Activated CD4-positive, alpha-beta T cell treated with anti-CD3 and anti-CD28 coated beads, Interleukin-2, amount 10 ng/mL, durations not matched to agents 24 days and 14 days (primary cell): ENCODE measurements around the gene LRRIQ1. TPM values are rescaled to one million over a fixed set of nuclear protein-coding genes. Genes with fewer than 3 reads are reported as not detected.
A peak's percentile ranks its signal among the peaks of the same experiment; 100 is the strongest.
"Not testable (repeated sequence)": the region's sequence is repeated elsewhere in the genome, so short reads cannot be mapped to it uniquely, and the experiment has no call there.

Experiments used
- DNase-seq: peaks from one replicate; pipeline ENCODE4 v3.0.0; 2022
- H3K27ac Mint-ChIP-seq: one replicate; pipeline ENCODE4 v1.8.0; 2022; ENCODE audit warnings: mild to moderate bottlenecking, mixed read lengths
- H3K27me3 Mint-ChIP-seq: one replicate; pipeline ENCODE4 v1.8.0; 2022; ENCODE audit warnings: mixed read lengths
- H3K36me3 Mint-ChIP-seq: one replicate; pipeline ENCODE4 v1.8.0; 2022; ENCODE audit warnings: low read depth, mild to moderate bottlenecking, mixed read lengths
- H3K4me1 Mint-ChIP-seq: one replicate; pipeline ENCODE4 v1.8.0; 2021; ENCODE audit warnings: mixed read lengths
- H3K4me3 Mint-ChIP-seq: one replicate; pipeline ENCODE4 v1.8.0; 2022; ENCODE audit warnings: mild to moderate bottlenecking, moderate library complexity, mixed read lengths
- H3K9me3 Mint-ChIP-seq: one replicate; pipeline ENCODE4 v1.8.0; 2021; ENCODE audit warnings: mixed read lengths
- intact Hi-C: fragments of 100-400 bp; cut with micrococcal nuclease; formaldehyde crosslinking; loops from one replicate; pipeline ENCODE4 v1.15.1; 2023
- total RNA-seq: library from RNA; stranded (reverse); gene quantifications from 2 replicates; pipeline ENCODE4 v1.2.3, GENCODE V29; 2022

LRRIQ1 gene
- total RNA-seq, 1 donor from 2014 or later, result not detected

DNA sequence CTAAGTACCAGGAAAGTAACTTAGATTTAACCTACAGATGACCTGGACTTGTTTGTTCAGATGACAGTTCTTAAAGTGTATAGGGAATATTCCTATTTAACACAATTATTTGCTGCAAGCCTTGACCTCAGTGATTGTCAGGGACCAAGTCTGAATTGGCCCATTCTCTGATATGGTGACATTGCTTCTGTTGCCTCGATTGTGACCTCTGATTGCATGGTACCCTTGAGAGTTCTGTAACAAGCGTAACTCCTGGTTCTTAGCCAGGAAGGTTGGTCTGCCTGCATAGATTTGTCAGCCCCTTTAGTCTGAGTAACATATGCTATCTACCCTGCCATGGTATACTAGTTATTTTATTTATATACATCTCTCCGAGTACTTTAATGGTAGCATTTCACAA lies 150.1 kb downstream of the LRRIQ1 start:
- no peaks in the 10 kb centered on the region for H3K4me1 Mint-ChIP-seq
- DNase-seq, result no peak
- H3K27ac Mint-ChIP-seq, result no peak overlapping the region
- intact Hi-C loops, result no loop called here
- no peaks in the 10 kb centered on the region for H3K9me3 Mint-ChIP-seq
- H3K27me3 Mint-ChIP-seq, result no peaks in the 10 kb centered on the region
- H3K36me3 Mint-ChIP-seq, result no peaks in the 10 kb centered on the region
- H3K4me3 Mint-ChIP-seq, result no peak overlapping the region

DNA sequence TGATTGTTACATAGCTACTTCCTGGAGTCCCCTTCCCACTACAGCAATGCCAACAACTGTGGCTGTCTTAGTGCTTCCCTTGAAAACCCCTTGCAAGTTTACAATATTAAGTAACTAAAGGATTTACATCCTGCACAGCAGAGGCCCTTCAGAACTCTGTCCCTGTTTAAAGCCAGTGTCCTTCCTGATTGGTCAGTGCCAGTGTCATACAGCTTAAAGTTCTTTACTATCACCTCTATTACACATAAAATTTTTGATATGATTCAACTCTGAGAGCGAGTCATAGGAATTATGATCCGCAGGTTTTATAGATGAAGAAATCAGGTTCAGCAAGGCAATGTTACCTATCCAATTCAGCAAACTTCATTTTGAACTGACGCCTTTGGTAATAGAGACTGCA lies 152.5 kb downstream of the LRRIQ1 start:
- H3K27ac Mint-ChIP-seq, result no peak overlapping the region
- intact Hi-C loops, result no loop called here
- H3K27me3 Mint-ChIP-seq, result no peaks in the 10 kb centered on the region
- H3K4me3 Mint-ChIP-seq, result no peak overlapping the region
- DNase-seq, result no peak
- H3K9me3 Mint-ChIP-seq, result no peaks in the 10 kb centered on the region
- H3K36me3 Mint-ChIP-seq, result no peaks in the 10 kb centered on the region
- no peaks in the 10 kb centered on the region for H3K4me1 Mint-ChIP-seq

DNA sequence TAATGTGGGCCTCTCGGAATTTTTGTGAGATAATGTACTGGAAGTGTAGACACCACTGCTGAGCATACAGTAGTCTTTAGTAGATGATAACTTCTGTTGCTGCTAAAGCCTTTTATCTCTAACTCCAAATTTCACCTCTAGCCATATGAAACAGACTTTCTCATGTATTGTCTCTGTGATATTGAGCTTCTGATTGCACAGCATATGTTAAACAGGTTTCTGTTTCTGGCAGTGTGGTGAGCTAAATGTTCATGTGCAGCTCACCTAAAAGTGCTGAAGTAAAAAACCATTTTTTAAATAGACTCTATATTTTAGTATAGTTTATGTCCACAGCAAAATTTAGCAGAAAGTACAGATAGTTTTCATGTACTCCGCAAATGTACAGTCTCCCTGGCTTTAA lies 154.6 kb downstream of the LRRIQ1 start:
- Mint-ChIP-seq H3K27ac (no peak overlapping the region), H3K9me3 (no peaks in the 10 kb centered on the region)

DNA sequence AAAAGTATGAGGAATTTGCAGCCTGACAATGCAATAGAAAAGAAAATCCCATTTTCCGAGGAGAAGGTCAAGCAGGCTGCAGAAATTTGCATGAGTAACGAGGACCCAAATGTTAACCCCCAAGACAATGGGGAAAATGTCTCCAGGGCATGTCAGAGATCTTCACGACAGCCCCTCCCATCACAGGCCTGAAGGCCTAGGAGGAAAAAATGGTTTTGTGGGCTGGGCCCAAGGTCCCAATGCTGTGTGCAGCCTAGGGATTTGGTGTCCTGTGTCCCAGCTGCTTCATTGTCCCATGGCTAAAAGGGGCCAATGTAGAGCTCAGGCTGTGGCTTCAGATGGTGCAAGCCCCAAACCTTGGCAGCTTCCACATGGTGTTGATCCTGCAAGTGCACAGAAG lies 167.7 kb downstream of the LRRIQ1 start:
- peaks cover 25% of the 10 kb centered on the region for H3K9me3 Mint-ChIP-seq
- H3K4me3 Mint-ChIP-seq, intact Hi-C loops, H3K27me3 Mint-ChIP-seq, DNase-seq, H3K36me3 Mint-ChIP-seq, H3K4me1 Mint-ChIP-seq, H3K27ac Mint-ChIP-seq: not testable (repeated sequence)

More for the DNA sequence above, 154.6 kb downstream of the LRRIQ1 start:
- H3K4me3 Mint-ChIP-seq, result no peak overlapping the region
- no peak for DNase-seq
- H3K27me3 Mint-ChIP-seq, result no peaks in the 10 kb centered on the region
- intact Hi-C loops, result no loop called here
- H3K36me3 Mint-ChIP-seq, result no peaks in the 10 kb centered on the region
- no peaks in the 10 kb centered on the region for H3K4me1 Mint-ChIP-seq

DNA sequence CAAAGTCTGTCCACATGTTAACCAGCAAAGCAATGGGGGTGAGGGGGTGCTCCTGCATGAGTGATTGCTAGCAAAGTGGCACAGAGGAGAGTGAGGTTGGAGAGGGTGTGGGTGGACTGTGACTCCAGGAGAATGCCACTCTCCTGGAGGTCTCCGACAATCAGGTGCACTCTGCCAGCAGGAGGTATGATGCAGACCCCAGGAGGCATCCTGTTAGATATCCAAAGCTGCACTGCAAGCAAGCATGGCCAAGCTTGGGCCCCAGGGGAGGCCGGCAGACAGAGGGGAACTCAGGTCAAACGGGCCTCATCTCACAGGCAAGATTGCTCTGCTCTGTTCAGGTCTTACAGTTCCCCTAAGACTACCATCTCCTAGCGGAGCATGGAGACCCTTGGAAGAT lies 170.4 kb downstream of the LRRIQ1 start:
- no peak overlapping the region for H3K27ac Mint-ChIP-seq
- no peaks in the 10 kb centered on the region for H3K27me3 Mint-ChIP-seq
- H3K36me3 Mint-ChIP-seq, result no peaks in the 10 kb centered on the region
- DNase-seq, result no peak
- peaks cover 25% of the 10 kb centered on the region for H3K9me3 Mint-ChIP-seq
- no peaks in the 10 kb centered on the region for H3K4me1 Mint-ChIP-seq
- intact Hi-C loops, result no loop called here
- no peak overlapping the region for H3K4me3 Mint-ChIP-seq

DNA sequence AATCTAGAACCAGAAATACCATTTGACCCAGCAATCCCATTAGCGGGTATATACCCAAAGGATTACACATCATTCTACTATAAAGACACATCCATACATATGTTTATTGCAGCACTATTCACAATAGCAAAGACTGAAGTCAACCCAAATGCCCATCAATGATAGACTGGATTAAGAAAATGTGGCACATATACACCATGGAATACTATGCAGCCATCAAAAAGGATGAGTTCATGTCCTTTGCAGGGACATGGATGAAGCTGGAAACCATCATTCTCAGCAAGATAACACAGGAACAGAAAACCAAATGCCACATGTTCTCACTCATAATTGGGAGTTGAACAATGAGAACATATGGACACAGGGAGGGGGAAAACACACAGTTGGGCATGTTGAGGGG lies 188.2 kb downstream of the LRRIQ1 start:
- intact Hi-C loops, H3K36me3 Mint-ChIP-seq, H3K9me3 Mint-ChIP-seq, H3K4me1 Mint-ChIP-seq, H3K27ac Mint-ChIP-seq, DNase-seq, H3K4me3 Mint-ChIP-seq, H3K27me3 Mint-ChIP-seq: not testable (repeated sequence)

DNA sequence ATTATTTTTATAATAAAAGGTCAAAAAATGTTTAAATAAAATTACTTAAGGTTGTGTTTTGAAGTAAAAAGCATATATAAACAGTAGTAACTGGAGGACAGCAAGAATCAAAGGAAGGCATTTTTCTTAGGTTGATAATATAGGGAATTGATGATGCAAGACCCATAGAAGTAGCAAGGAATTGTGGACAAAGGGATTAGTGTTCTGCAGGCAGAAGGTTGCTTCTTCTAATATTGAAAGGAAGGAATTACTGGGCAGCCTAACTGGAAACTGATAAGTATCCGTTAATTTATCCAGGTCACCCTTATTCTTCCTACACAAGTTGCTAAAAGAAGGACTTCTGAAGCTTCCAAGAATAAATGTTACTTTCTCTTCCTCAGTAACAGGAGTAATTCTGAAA lies 189.3 kb downstream of the LRRIQ1 start:
- intact Hi-C loops, result no loop called here

DNA sequence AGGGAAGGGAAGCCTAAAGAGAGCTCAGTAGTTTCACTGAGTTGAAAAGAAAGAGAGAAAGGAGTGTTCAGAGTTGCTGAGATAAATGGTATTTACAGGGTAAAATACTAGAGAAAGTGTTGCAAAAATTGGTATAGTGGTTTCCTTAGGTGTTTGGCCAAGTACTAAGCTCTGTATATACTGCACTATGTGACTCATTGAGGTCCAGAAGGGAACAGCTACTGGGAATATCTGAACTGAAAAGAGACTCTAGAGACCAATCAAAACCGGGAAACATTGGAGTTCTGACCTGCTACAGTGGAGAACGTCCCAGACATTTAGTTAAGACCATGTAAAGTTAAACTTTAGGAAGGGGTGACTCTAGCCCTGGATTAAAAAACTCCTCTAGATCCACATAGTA lies 201.2 kb downstream of the LRRIQ1 start:
- Mint-ChIP-seq H3K36me3 (no peaks in the 10 kb centered on the region), H3K27me3 (no peaks in the 10 kb centered on the region), H3K27ac (no peak overlapping the region), H3K4me1 (no peaks in the 10 kb centered on the region), H3K9me3 (no peaks in the 10 kb centered on the region), H3K4me3 (no peak overlapping the region)
- intact Hi-C loops, result no loop called here
- no peak for DNase-seq

More for the DNA sequence above, 189.3 kb downstream of the LRRIQ1 start:
- H3K4me3 Mint-ChIP-seq, result no peak overlapping the region
- H3K4me1 Mint-ChIP-seq, result no peaks in the 10 kb centered on the region
- no peaks in the 10 kb centered on the region for H3K9me3 Mint-ChIP-seq
- DNase-seq, result no peak
- H3K27ac Mint-ChIP-seq, result no peak overlapping the region
- H3K27me3 Mint-ChIP-seq, result no peaks in the 10 kb centered on the region
- no peaks in the 10 kb centered on the region for H3K36me3 Mint-ChIP-seq

DNA sequence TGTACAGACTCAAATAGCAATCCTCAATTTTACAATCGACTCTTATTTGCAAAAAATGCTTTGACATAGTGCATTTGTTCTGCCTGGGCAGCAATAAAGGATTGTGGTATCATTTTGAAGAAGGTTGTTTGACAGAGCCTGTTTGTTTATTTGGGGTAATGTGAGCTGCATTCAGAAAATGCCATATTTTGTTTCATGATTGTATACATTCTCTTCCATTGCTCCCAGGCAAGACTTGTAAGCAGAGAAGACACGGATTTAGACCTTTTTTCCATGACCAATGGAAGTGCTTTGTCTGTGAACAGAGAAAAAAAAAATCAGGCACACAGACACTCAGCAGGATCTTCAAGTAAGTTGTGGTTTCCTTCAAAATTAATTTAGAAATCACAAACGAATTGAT lies 208.4 kb downstream of the LRRIQ1 start:
- intact Hi-C loops, result no loop called here
- H3K4me3 Mint-ChIP-seq, result no peak overlapping the region
- H3K36me3 Mint-ChIP-seq, result no peaks in the 10 kb centered on the region
- H3K27ac Mint-ChIP-seq, result no peak overlapping the region
- DNase-seq, result no peak
- H3K9me3 Mint-ChIP-seq, result no peaks in the 10 kb centered on the region
- H3K4me1 Mint-ChIP-seq, result no peaks in the 10 kb centered on the region
- no peaks in the 10 kb centered on the region for H3K27me3 Mint-ChIP-seq

DNA sequence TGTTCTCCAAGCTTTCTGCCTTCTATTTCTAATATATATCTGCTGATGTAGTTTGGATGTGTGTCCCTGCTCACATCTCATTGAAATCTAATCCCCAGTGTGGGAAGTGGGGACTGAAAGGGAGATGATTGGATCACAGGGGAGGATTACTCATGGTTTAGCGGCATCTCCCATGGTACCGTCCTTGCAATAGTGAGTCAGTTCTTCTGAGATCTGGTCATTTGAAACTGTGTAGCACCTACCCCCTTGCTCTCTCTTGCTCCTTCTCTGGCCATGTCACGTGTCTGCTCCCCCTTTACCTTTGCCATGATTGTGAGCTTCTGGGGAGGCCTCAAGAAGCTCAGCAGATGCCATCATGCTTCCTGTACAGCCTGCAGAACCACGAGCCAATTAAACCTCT lies 217.7 kb downstream of the LRRIQ1 start:
- intact Hi-C loops, result no loop called here
- H3K4me3 Mint-ChIP-seq, result no peak overlapping the region

DNA sequence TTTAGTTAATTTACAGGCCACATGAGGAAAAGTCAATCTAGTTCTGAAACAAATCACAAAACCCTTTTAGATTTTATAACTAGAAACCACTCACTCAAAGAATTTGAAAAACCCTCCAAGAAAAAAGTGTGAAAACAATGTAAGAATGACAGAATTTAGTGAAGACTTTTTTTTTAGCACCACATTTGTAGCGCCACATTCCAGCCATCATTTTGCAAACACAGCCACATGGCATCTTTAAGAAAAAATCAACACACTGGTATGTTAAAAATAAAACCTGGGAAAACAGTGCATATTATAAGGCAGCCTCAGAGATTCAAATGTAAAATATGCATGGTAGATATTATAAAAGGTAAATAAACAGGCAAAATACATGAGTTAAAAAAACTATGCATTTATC lies 221.5 kb downstream of the LRRIQ1 start:
- Mint-ChIP-seq H3K27me3 (no peaks in the 10 kb centered on the region), H3K9me3 (no peaks in the 10 kb centered on the region), H3K27ac (no peak overlapping the region), H3K4me3 (no peak overlapping the region), H3K36me3 (no peaks in the 10 kb centered on the region), H3K4me1 (no peaks in the 10 kb centered on the region)
- intact Hi-C loops, result no loop called here
- DNase-seq, result no peak

More for the DNA sequence above, 217.7 kb downstream of the LRRIQ1 start:
- DNase-seq, result no peak
- Mint-ChIP-seq H3K36me3 (no peaks in the 10 kb centered on the region), H3K4me1 (no peaks in the 10 kb centered on the region), H3K27me3 (no peaks in the 10 kb centered on the region), H3K9me3 (no peaks in the 10 kb centered on the region), H3K27ac (no peak overlapping the region)

DNA sequence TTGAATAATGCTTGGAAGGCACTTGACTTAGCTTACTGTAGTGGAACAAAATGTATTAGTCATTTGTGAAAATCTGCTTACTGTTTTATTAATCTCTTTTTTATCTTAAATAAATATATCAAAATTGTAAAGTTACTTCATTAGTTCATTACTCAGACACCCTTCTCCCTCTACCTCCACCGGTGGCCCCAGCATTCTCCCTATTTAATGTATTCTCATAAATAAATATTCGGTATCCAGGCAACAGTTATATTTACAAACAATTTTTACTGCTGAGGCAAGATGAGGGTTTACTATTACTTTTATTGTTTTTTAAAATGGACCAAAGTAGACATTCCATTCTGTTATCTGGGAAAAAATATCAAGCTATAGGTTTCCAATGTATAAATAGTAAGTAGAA lies 224.3 kb downstream of the LRRIQ1 start:
- Mint-ChIP-seq H3K4me1 (no peaks in the 10 kb centered on the region), H3K27me3 (no peaks in the 10 kb centered on the region)
- intact Hi-C loops, result no loop called here

DNA sequence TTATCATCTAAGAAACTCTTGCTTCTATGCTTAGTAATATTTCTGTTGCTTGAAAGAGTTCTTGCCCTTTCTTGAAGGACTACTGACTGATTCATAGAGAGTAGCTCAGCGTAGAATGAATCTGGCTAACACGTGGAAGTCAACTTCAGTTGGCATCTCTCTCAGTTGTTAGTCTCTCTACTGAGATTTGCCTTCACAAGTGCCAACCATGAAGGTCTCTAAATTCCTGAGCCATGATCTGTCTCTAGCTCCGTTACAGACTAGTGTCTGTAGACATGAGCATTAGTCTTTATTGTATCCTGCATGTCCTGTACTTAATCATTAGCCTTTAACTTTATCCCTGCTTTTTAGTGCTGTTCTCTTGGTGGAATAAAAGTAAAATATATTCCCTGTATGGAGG lies 224.7 kb downstream of the LRRIQ1 start:
- Mint-ChIP-seq H3K4me1 (no peaks in the 10 kb centered on the region), H3K27me3 (no peaks in the 10 kb centered on the region), H3K27ac (no peak overlapping the region), H3K4me3 (no peak overlapping the region), H3K36me3 (no peaks in the 10 kb centered on the region), H3K9me3 (no peaks in the 10 kb centered on the region)
- no peak for DNase-seq
- intact Hi-C loops, result no loop called here

More for the DNA sequence above, 224.3 kb downstream of the LRRIQ1 start:
- DNase-seq, result no peak
- Mint-ChIP-seq H3K9me3 (no peaks in the 10 kb centered on the region), H3K4me3 (no peak overlapping the region), H3K27ac (no peak overlapping the region), H3K36me3 (no peaks in the 10 kb centered on the region)

DNA sequence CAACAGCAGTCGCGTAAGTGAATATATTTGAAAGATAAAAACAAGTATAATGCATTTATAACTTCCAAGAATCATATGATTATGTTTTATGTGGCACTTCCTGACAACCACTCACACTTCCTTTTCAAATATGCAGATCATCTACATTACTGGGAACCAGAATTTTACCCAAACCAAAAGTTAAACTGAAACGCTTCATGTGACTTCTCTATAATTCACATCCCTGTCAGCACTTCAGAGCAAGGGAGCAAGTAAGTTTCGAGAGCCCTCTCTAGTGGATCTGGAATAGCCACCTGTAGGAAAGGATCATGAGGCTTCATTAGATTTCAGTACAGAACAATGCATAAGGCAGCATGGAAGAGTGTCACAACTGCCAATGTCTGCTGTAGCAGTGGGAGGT lies 230.2 kb downstream of the LRRIQ1 start:
- DNase-seq, result no peak
- Mint-ChIP-seq H3K9me3 (no peaks in the 10 kb centered on the region), H3K36me3 (no peaks in the 10 kb centered on the region), H3K27me3 (no peaks in the 10 kb centered on the region), H3K27ac (no peak overlapping the region), H3K4me3 (no peak overlapping the region), H3K4me1 (no peaks in the 10 kb centered on the region)
- intact Hi-C loops, result no loop called here

DNA sequence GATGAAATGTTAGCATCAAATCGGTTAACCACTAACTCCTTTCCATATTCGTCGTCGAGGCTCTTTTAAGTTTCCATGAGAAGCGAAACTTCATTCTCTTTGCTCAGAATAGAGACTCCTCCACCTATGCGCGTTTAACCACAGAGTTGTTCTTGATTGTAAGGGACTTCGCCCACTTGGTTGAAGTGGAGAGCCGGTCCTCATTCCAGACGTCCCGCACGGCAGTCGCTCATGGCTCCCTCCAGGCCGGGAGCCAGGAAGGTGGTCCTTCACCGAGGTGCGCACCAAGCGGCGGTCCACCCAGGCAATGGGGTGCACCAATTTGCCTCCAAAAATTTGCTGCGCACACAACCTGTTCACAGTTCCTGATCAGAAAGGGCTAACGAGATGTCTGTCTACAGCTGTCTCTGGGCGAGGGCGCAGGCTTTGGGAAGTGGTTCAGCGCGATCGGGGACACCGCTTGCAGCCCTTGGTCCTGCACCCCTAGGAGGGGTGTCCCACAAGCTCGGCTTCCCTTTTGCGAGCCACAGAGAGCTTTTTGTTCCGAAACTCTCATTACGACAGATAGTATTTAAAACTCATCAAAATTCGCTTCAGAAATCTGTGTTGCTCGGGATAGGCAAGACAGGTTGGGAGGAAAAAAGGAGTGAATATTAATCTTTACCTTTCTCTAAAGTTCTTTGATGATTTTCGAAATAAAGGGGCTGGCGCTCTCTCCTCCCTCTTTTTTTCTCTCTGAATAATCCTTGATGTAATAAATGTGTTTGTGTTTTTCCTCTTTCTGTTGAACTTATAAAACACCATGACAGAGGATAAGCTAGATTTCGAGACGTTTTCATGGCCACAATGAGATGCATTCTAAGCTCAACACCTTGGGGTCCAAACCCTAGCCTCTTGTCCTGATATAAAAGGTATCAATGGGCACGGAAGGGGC lies 237.5 kb downstream of the LRRIQ1 start:
- Mint-ChIP-seq H3K4me1 (peaks cover 4% of the 10 kb centered on the region), H3K36me3 (no peaks in the 10 kb centered on the region), H3K9me3 (peaks cover 12% of the 10 kb centered on the region), H3K27ac (no peak overlapping the region), H3K4me3 (no peak overlapping the region), H3K27me3 (peaks cover 49% of the 10 kb centered on the region)
- intact Hi-C loops, result no loop called here
- peak; percentile 54 for DNase-seq
